IMR-90 (cell line): ENCODE measurements around the gene MINDY2. TPM values are rescaled to one million over a fixed set of nuclear protein-coding genes. Genes with fewer than 3 reads are reported as not detected.
"Not testable (repeated sequence)": the region's sequence is repeated elsewhere in the genome, so short reads cannot be mapped to it uniquely, and the experiment has no call there.

Source experiments
- ATAC-seq: fragments of 200-7000 bp; cut with Tn5 transposase; 2 replicates; pipeline ENCODE4 v1.9.1; 2020; ENCODE audit warnings: low read depth, mild to moderate bottlenecking, moderate library complexity
- BruUV-seq: library from RNA; stranded (reverse); fragments of 400-500 nt; replicated peaks from 2 replicates; lab custom pipeline; 2021; lab: Mats Ljungman, UMichigan
- CTCF ChIA-PET: fragments of 300-600 bp; formaldehyde crosslinking; extraction: SDS; loops from one replicate; lab custom pipeline; 2021; ENCODE audit warnings: antibody characterized with exemption; lab: Yijun Ruan, JAX
- POLR2A ChIA-PET: fragments of 300-600 bp; sonication (Branson Sonifier 250); formaldehyde crosslinking; loops from one replicate; lab custom pipeline; 2022; ENCODE audit warnings: antibody characterized with exemption; ENCODE audit not compliant: unreplicated experiment; lab: Charles Lee
- DNase-seq: peaks from one replicate; pipeline ENCODE4 v3.0.0; 2013
- H2AFZ ChIP-seq: replicated peaks from 2 replicates; pipeline ENCODE3; 2013; ENCODE audit warnings: low read length, mild to moderate bottlenecking; ENCODE audit not compliant: poor library complexity
- H2AK5ac ChIP-seq: 2 replicates; pipeline ENCODE4 v1.6.1; 2013; ENCODE audit warnings: low read depth, low read length, inconsistent platforms
- H2AK9ac ChIP-seq: replicated peaks from 2 replicates; pipeline ENCODE3; 2013; ENCODE audit warnings: mild to moderate bottlenecking, low read depth, low read length, moderate library complexity; ENCODE audit not compliant: poor library complexity
- H2BK120ac ChIP-seq: 2 replicates; pipeline ENCODE4 v1.6.1; 2013; ENCODE audit warnings: low read depth, low read length, inconsistent platforms
- H2BK15ac ChIP-seq: 3 replicates; pipeline ENCODE4 v1.6.1; 2013; ENCODE audit warnings: low read depth, low read length, inconsistent platforms
- H2BK20ac ChIP-seq: 2 replicates; pipeline ENCODE4 v1.6.1; 2013; ENCODE audit warnings: low read depth, mild to moderate bottlenecking, inconsistent platforms, low read length, moderate library complexity
- H2BK5ac ChIP-seq: 2 replicates; pipeline ENCODE4 v1.6.1; 2013; ENCODE audit warnings: mild to moderate bottlenecking, low read depth, low read length, inconsistent platforms; ENCODE audit not compliant: poor library complexity, severe bottlenecking
- H3K14ac ChIP-seq: replicated peaks from 2 replicates; pipeline ENCODE4 v1.6.1; 2013; ENCODE audit warnings: low read depth, low read length, inconsistent platforms
- H3K18ac ChIP-seq: 2 replicates; pipeline ENCODE4 v1.6.1; 2013; ENCODE audit warnings: low read depth, low read length, control low read depth
- H3K23ac ChIP-seq: 2 replicates; pipeline ENCODE4 v1.6.1; 2013; ENCODE audit warnings: low read depth, low read length, inconsistent platforms
- H3K27ac ChIP-seq: 2 replicates; pipeline ENCODE4 v1.5.1; 2013; ENCODE audit warnings: mild to moderate bottlenecking, control low read depth, low read length; ENCODE audit not compliant: insufficient read depth
- H3K27me3 ChIP-seq: 2 replicates; pipeline ENCODE4 v1.6.1; 2013; ENCODE audit warnings: low read length; ENCODE audit not compliant: control insufficient read depth, insufficient read depth
- H3K36me3 ChIP-seq: 2 replicates; pipeline ENCODE4 v1.6.1; 2013; ENCODE audit warnings: low read length, mixed read lengths; ENCODE audit not compliant: control insufficient read depth, insufficient read depth
- H3K4ac ChIP-seq: 2 replicates; pipeline ENCODE4 v1.6.1; 2013; ENCODE audit warnings: low read depth, low read length, inconsistent platforms
- H3K4me1 ChIP-seq: 2 replicates; pipeline ENCODE4 v1.6.1; 2013; ENCODE audit warnings: low read length, mixed read lengths; ENCODE audit not compliant: control insufficient read depth, insufficient read depth
- H3K4me2 ChIP-seq: 2 replicates; pipeline ENCODE4 v1.6.1; 2013; ENCODE audit warnings: low read depth, mild to moderate bottlenecking, control low read depth, low read length, moderate library complexity
- H3K4me3 ChIP-seq: 2 replicates; pipeline ENCODE4 v1.5.1; 2013; ENCODE audit warnings: low read depth, mild to moderate bottlenecking, control low read depth, low read length, moderate library complexity; ENCODE audit not compliant: insufficient read depth
- H3K56ac ChIP-seq: 2 replicates; pipeline ENCODE4 v1.6.1; 2013; ENCODE audit warnings: low read length, inconsistent platforms; ENCODE audit not compliant: insufficient read depth; ENCODE audit errors: extremely low read depth
- H3K79me1 ChIP-seq, 2 experiments: 2 replicates each; pipeline ENCODE4 v1.6.1; 2013; ENCODE audit warnings: low read length in 2 of 2, inconsistent platforms in 1 of 2, low read depth in 1 of 2
- H3K9ac ChIP-seq: 2 replicates; pipeline ENCODE4 v1.6.1; 2013; ENCODE audit warnings: low read depth, low read length, control low read depth
- H3K9me1 ChIP-seq: 2 replicates; pipeline ENCODE4 v1.6.1; 2013; ENCODE audit warnings: low read length, inconsistent platforms; ENCODE audit not compliant: insufficient read depth
- H3K9me3 ChIP-seq: 2 replicates; pipeline ENCODE4 v1.6.1; 2013; ENCODE audit warnings: low read length; ENCODE audit not compliant: control insufficient read depth, insufficient read depth
- H4K20me1 ChIP-seq: 2 replicates; pipeline ENCODE4 v1.6.1; 2013; ENCODE audit warnings: low read length, inconsistent platforms; ENCODE audit not compliant: insufficient read depth
- H4K5ac ChIP-seq: 2 replicates; pipeline ENCODE4 v1.6.1; 2013; ENCODE audit warnings: mild to moderate bottlenecking, low read depth, low read length, control low read depth
- H4K8ac ChIP-seq, 2 experiments: 2 replicates each; pipeline ENCODE4 v1.6.1; 2013; ENCODE audit warnings: low read depth in 2 of 2, low read length in 2 of 2, control low read depth in 1 of 2, inconsistent platforms in 1 of 2
- H4K91ac ChIP-seq: 2 replicates; pipeline ENCODE4 v1.6.1; 2013; ENCODE audit warnings: low read depth, low read length, inconsistent platforms; ENCODE audit not compliant: insufficient read depth
- WGBS, 2 experiments: methylation state at CpG; one replicate each; pipeline versions ENCODE4 v1.1.5 to v1.1.7; 2013; ENCODE audit warnings: missing lambda C conversion rate in 2 of 2; ENCODE audit not compliant: insufficient read length in 1 of 2; ENCODE audit errors: extremely low coverage in 2 of 2; 5-methylcytosine and 5-hydroxymethylcytosine counted together
- dilution Hi-C: fragments of 300-500 bp; cut with HindIII; formaldehyde crosslinking; loops from one replicate; pipeline ENCODE4 v1.14.3; 2018; ENCODE audit warnings: low sequenced_read_pairs; ENCODE audit not compliant: unreplicated experiment
- in situ Hi-C: fragments of 300-500 bp; cut with MboI; formaldehyde crosslinking; loops from 3 replicates; pipeline ENCODE4 v1.14.3; 2019; ENCODE audit warnings: low sequenced_read_pairs, inconsistent platforms, mixed read lengths
- intact Hi-C: fragments of 100-400 bp; cut with micrococcal nuclease; formaldehyde crosslinking; loops from 2 replicates; pipeline ENCODE4 v1.10.0; 2022
- polyA plus RNA-seq, 3 experiments: library from polyadenylated mRNA; depleted of rRNA; stranded (reverse); fragments of >200 nt; gene quantifications; 2 replicates each; pipeline ENCODE4 v1.2.3, GENCODE V29; 2012; ENCODE audit warnings: low replicate concordance in 1 of 3
- total RNA-seq: library from RNA; depleted of rRNA; stranded (reverse); fragments of >200 nt; gene quantifications from 2 replicates; pipeline ENCODE4 v1.2.3, GENCODE V29; 2012

Gene MINDY2
- total and polyA plus RNA-seq, 2 of the 4 experiments (the other 2 are of a cell fraction) = 4.0 to 9.3 TPM

DNA sequence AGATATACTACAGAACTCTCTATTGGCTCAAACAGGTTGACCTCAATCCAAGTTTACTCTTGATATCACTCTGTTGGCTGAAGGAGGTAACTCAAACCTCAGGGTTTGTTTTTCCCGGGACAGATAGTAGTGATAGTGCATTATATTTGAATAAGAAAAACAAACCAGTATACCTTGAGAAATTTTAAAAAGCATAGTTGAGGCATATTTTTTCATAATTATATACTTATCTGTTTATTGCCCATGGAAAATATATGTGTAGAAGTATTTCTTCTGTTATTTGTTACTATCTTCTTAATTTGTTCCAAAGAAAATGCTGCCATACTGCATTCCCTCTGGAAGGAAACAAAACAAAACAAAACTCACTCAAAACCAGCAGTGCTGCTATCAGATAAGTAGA lies 85.5 kb downstream of the MINDY2 start:
- H3K27ac ChIP-seq, H2AK5ac ChIP-seq, H3K56ac ChIP-seq, H2BK5ac ChIP-seq, H3K4me1 ChIP-seq, H3K4ac ChIP-seq, dilution Hi-C loops, DNase-seq, H2BK15ac ChIP-seq, H3K4me2 ChIP-seq, H4K5ac ChIP-seq, H2AK9ac ChIP-seq, H3K23ac ChIP-seq, H3K14ac ChIP-seq, H4K91ac ChIP-seq, H3K18ac ChIP-seq, H3K79me1 ChIP-seq, H4K20me1 ChIP-seq, H3K4me3 ChIP-seq, H3K9ac ChIP-seq, H3K9me3 ChIP-seq, H2BK20ac ChIP-seq, ATAC-seq, H2AFZ ChIP-seq, H3K9me1 ChIP-seq, H4K8ac ChIP-seq, CTCF ChIA-PET, H3K36me3 ChIP-seq, POLR2A ChIA-PET, BruUV-seq, H3K27me3 ChIP-seq, H2BK120ac ChIP-seq, in situ Hi-C loops: not testable (repeated sequence)
- WGBS, 2 experiments = no CpG with 5 or more reads among the region's 1 CpG
- intact Hi-C loops = loop anchor here (10.0 kb wide), 2 partner anchors 62 to 632 kb away; no protein-coding TSS in a partner anchor
